ENCODE results near the gene NPPB.

- TF ChIP-seq, protein P1, sequence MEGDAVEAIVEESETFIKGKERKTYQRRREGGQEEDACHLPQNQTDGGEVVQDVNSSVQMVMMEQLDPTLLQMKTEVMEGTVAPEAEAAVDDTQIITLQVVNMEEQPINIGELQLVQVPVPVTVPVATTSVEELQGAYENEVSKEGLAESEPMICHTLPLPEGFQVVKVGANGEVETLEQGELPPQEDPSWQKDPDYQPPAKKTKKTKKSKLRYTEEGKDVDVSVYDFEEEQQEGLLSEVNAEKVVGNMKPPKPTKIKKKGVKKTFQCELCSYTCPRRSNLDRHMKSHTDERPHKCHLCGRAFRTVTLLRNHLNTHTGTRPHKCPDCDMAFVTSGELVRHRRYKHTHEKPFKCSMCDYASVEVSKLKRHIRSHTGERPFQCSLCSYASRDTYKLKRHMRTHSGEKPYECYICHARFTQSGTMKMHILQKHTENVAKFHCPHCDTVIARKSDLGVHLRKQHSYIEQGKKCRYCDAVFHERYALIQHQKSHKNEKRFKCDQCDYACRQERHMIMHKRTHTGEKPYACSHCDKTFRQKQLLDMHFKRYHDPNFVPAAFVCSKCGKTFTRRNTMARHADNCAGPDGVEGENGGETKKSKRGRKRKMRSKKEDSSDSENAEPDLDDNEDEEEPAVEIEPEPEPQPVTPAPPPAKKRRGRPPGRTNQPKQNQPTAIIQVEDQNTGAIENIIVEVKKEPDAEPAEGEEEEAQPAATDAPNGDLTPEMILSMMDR (IDR thresholded peaks at IDR 0.05) = no peak
- TF ChIP-seq POLR2A (IDR thresholded peaks at IDR 0.05) = no peak
Observed at GRCh38 chr1:11850156-11850555, 8.6 kb downstream of the NPPB start.

All from prostate gland (tissue), 2 donors.